ENCODE measurements around the gene PLXNA4.
"Not testable (repeated sequence)": the region's sequence is repeated elsewhere in the genome, so short reads cannot be mapped to it uniquely, and the experiment has no call there.

Gene PLXNA4

DNA sequence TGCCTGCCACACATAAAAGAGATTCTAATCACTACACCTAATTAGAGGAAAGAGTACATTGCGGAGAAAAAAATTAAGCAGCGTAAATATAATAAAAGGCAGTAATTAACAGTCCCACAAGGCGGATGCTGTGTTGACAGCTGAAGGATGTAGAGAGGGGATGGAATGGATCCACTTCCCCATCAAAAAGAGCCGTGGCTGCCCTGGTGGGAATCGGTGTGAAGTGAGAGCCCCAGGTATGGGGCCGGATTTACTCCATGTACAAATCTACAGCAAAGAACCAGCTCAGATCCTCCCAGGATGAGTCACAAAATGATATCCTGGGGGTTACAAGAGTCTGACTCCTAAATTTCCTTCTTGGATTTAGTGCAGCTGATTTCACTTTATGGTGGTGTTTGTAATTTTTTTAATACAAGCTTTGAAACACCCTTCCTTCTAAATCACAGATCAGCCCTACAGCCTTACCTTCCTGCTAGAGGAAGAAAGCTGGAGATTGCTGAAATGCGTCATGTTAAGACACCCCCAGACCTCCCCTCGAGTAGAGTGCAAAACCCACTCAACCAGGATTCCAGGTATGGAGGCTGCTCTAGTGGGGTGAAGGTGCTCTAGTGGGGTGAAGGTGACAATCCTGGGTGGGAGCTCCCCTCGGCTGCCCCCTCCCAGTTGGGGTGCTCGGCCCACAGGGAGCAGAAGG is 398.4 kb downstream of the PLXNA4 start:
- no peak for DNase-seq (ENCODE audit: low spot score)

DNA sequence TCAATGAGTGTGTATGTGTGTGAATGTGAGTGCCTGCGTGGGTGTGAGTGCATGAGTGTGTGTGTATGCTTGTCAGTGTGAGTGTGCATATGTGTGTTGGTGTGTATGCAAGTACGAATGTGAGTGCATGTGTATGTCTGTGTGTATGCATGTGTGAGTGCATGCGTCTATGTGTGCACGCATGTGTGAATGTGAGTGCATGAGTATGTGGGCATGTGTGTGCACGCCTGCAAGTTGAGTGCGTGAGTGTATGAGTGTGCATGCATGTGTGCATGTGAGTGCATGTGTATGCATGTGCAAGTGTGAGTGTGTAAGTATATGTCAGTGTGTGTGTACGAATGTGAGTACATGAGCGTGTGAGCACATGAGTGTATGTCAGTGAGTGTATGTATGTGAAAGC is 399.6 kb downstream of the PLXNA4 start:
- no peak for DNase-seq (ENCODE audit: low spot score)

DNA sequence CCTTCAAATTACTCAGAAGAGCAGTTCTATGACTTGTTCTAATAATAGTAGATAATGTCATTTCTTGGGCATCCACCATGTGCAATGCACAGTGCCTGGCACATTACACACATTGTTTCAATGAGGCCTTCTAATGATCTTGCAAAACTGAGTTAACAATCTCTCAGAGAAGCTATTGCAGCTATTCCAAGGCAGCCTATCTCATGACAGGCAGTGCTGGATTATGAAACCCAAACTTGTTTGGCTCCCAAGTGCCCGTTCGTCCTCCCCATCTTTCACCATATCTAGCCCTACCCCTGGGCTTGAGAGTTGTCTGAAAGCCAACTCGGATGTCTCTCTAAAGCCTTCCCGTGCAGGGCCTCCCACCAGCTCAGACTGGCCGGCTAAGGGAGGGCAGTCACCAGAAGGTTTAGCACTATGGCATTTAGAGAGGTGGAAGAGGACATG is 405.1 kb downstream of the PLXNA4 start:
- DNase-seq (ENCODE audit: low spot score) = no peak

DNA sequence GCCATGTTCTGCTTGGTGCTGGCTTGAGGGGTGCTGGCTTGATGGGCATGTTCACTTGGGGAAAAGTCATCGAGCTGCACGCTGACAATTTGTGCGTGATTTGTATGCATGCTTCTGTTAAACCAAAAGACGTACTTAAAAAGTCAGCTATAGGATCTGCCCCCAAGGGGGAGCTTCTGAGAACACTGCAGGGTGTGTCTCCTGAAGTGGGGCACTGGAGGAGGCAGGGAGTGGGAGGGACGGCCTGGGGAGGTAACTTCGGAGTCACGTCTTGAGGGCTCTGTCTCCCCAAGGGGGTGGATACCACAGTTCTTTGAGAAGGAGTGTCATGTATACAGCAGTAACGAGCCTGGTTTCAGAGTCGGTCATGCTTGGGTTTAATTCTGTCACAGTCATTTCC is 406.5 kb downstream of the PLXNA4 start:
- no peak for DNase-seq (ENCODE audit: low spot score)

DNA sequence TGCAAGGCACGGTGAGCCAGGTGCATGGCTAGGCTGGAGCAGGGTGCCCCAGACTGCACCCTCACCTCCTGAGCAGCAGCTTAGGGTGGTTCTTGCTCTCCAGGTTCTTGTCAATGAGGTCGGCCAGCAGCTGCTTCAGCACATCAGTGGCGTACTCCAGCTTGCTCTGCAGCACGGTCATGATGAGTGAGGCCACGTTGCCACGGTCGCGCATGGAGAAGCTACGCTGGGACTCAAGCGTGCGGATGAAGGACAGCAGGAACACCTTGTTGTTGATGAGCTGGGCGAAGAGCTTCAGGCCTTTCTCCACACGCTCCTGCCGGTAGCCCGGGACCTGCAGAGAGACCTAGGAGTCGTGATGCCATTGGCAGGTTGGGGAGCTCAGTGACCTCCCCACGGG is 408.0 kb downstream of the PLXNA4 start:
- no peak for DNase-seq (ENCODE audit: low spot score)

DNA sequence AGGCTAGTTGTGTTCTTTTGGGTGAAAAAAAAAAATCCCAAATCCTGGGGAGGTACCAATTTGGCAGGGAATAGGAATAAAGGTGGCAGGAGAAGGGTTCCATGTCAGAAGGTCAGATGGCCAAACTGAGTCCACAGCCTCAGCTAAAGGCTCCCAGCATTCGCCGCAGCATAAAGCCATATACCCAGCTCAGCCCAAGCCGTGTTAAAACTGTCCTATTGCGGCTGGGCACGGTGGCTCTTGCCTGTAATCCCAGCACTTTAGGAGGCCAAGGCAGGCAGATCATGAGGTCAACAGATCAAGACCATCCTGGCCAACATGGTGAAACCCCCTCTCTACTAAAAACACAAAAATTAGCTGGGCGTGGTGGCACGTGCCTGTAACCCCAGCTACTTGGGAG is 410.6 kb downstream of the PLXNA4 start:
- not testable (repeated sequence) for DNase-seq (ENCODE audit: low spot score)

DNA sequence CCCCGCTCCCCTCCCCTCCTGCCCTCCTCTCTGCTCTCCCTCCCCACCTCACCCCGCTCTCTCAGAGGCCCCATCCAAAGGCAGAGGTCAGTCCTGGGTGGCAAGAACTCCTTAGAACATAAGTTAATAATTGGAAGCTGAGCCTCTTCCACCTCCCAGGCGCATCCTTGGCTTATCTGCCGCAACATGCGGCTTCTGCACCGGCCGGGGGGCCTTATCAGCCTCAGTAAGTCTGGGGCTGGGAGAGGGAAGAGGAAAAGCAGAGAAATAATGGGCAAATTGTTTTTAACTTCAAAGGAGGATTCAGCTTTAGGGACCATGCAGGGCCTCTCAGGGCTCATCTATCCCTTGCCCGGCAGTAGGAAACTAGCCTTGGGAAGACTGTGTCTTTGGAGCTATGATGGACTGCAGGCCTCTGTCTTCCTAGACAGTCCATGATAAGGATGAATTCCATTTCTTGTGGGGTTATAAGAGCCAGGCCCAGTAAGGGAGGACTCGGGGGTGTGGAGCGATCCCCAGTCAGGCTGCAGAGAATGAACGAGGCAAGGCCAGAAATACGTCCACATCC is 411.6 kb downstream of the PLXNA4 start:
- DNase-seq (ENCODE audit: low spot score) = no peak

DNA sequence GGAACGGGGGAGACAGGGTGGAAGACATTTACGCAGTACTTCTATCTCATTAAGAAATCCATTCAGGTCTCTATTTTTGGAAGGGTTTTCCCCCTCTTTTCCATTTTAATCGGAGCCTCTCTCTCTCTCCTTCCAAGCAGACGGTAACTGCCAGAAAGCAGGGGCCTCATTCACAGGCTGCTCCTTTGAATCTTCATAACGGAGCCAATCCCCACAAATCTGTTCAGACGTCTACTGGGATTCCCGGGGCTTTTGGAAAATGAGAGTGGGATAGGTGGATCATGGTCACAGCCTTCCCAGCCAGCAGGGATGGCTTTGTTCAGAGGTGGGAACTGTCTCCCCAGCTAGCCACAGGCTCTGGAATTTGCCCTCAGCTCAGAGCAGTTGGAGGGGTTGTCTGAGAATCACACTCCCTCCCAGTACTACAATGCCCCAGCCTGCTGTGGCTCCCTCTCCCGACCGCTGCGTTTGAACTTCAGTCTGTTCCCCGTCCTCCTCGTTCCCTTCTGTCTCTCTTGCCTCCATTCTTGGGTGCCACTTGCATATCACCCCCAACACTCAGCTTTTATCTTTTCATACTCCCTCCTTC is 413.6 kb downstream of the PLXNA4 start:
- no peak for DNase-seq (ENCODE audit: low spot score)

DNA sequence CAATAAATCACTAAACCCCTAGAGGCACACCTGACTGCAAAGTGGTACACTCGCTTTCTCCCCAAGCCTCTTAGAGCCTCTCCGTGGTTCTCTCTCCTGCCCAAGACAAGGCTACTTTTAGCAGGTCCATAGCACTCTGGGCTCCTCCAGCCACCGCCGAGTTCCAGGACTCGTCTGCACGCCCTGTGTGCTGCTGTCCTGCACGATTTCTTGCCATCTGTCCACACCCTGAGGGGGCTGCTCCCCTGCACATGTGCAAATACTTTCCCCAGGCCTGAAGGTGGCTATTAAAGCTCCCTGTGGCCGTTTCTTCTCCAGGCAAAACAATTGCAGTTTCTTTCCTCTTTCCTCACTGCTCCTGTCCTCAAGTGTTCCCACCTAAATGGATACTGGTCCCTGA is 414.3 kb downstream of the PLXNA4 start:
- DNase-seq (ENCODE audit: low spot score) = no peak

DNA sequence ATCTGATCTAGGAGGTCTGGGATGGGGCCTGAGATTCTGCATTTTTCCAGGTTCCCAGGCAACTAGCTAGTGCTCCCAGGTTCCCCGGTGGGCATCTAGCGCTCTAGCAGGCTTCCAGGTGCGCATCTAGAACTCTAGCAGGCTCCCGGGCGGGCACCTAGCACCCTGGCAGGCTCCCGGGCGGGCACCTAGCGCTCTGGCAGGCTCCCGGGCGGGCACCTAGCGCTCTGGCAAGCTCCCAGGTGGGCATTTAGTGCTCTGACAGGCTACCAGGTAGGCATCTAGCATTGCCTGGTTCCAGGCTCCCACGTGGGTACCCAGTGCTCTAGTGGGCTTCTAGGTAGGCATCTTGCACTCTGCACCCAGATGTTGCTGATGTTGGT is 414.7 kb downstream of the PLXNA4 start:
- DNase-seq (ENCODE audit: low spot score) = no peak

DNA sequence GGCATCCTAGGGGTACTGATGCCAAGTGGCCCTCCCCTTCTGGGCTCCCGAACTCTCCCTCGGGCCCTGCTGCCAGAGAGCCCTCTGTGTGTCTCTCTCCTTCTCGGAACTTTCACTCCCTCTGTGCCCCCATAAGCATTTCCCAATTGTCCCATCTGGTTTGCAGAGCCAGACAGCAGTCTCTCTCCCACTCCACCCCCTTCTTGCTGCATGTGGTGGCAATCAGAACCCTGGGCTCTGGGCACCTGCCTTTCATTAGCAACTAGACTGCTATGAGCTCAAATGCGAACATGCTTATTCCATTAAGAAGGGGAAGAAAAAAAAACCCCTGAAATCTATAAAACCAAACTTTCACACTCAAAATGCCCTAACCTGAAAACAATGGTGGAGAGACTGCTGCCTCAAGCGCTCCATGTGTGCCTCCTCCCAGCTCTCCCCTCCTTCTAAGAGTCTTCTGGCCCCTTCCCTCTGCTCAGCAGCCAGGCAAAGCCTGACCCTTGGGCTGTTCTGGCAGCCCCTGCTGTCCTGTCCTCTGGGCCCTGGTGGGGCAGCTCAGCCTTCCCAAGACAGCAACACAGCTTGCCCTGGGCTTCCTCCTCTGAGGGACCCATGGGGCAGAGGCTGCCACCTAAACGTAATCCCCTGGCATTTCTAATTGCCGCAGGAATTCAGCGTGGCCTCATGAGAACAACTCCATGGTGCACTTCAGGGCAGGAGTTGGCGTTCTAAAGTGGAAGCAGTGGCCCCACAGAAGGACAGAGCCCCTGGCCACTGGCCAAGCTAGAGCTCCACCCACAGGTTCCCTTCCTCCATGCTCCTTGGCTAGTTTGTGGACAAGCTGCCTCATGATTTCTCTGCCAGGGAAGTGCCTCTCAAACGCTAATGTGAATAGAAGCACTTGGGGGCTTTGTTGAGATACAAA is 415.4 kb downstream of the PLXNA4 start:
- no peak for DNase-seq (ENCODE audit: low spot score)

DNA sequence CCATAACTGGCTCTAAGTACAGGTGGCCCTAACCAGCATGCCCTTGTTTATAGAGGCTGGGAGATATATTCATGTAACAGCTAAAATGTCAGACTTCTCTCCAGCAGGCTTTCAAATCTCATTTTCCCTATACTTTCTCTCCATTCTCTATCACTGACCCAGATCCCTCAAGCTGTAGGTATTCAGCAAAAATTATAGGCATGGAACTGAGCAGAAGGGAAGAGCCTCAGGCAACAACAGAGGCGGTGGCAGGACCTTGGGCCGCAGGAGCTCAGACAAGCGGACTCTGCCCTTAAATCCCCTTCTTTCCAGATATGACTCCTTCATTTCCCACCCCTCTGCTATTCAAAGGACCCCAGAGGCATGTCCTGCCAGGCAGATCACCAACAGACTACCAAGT is 417.4 kb downstream of the PLXNA4 start:
- no peak for DNase-seq (ENCODE audit: low spot score)

DNA sequence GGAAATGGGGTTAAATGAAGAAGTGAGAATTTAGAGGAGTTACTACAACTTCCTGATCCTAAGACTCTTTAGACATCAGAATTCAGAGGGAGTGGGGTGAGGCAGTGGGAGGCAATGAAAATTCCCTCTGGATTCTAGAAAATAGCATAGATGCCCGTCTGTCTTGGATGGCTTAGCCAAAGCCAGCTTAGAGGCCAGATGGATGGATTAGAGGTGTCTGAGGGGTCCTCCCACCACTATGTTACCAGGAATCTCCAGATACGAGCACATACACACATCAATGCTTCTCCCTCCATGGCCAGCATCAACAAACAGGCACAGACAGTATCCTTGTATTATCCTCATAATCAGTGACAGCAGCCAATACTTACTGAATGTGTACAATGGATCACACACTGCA is 418.1 kb downstream of the PLXNA4 start:
- DNase-seq (ENCODE audit: low spot score) = no peak

DNA sequence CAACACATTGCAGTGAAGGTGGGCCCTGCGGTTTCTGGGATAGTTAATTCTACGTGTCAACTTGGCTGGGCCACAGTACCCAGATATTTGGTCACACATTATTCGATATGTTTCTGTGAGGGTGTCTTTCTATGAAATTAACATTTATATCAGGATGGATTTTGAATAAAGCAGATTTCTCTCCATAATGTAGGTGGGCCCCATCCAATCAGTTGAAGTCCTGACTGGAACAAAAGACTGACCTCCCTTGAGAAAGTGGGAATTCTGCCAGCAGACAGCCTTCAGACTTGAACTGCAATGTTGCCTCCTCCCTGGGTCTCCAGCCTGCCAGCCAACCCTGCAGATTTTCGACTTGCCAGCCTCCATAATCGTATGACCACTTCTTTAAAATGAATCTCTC is 420.6 kb downstream of the PLXNA4 start:
- DNase-seq (ENCODE audit: low spot score) = no peak

DNA sequence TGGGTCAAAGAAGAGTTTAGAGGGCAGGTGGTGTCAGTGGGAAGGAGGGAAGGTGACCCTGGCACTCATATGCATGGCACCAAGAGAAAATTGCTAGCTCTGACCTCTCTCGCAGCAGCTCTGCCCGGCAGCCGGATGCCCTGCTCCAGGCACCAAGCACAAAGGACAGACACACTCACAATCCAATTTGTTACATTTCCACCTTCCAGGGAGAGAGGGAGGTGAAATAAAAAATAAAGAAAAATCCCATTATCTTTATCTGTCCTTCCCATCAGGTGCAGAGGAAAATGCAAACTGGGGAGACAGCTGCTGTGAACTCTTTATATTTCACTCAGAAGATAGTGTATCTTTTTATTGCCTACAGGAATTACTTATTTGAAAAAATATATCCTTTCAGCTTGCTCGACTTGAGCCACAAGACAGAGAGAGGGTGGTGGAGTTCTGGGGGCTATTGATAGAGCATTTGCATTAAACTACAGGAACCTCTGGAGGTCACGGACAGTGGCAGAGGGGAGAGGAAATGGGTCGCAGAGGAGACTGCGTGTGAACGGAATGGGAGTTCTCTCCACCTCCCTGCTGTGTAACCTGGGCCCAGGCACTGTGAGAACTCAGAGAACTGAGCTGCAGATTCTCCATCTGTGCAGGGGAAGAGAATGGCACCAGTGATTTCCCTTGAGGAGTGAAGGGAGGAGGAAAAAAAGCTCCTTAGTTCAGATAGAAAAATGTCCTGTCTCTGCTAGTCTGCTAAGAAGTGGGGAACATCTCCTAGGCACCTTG is 421.4 kb downstream of the PLXNA4 start:
- no peak for DNase-seq (ENCODE audit: low spot score)

DNA sequence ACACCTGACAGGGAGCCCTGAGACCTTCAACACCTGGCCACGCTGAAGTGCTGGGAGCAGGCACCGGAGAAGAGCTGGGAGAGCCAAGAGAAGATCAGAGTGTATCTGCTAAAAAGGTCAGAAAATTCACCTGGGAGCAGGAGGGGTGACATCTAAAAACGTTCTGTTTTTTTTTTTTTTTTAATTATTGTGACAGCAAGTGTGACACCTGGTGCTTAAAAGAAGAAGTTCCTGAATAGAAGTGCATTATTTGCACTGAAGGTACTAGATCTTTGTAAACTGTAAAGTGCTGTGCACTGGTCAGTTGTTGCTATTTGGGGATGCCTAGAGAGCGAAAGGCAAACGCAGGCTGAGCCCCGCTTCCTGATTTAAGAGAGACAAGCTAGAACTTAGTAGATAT is 422.0 kb downstream of the PLXNA4 start:
- DNase-seq (ENCODE audit: low spot score) = no peak

DNA sequence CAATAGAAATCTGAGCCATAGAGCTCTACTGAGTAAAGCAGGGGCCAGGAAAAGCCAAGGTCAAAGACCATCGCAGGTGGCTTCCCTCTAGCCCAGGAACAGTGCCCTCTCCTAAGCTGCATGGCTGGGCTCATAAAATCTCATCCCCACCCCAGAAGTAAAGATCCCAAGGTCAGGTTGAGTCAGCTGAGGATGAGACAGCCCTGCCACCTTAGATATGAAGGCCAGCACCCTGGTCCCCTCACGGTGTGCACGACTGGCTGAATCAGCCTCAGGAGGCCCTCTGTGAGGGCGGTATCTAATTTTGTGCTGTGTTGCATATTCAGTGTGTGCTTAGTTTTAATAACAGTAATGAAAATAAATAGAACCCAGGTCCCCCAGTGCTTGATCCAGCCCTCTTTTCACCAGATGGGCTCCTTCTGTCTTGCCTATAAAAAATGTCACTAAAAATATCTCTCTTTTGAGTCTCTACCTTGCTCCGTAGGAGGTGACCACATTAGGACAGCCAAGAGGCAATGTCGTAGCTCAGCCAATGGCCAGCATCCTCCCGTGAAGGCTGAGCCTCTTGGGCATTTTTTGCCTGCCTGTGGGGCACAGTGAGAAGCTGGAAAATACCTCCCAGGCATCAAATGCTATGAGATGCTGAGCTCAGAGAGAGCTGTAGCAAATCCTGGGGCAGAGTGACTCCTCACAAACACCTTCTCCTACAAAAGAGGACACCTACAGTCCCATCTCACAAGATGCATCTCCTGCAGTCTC is 424.0 kb downstream of the PLXNA4 start:
- DNase-seq (ENCODE audit: low spot score) = no peak

DNA sequence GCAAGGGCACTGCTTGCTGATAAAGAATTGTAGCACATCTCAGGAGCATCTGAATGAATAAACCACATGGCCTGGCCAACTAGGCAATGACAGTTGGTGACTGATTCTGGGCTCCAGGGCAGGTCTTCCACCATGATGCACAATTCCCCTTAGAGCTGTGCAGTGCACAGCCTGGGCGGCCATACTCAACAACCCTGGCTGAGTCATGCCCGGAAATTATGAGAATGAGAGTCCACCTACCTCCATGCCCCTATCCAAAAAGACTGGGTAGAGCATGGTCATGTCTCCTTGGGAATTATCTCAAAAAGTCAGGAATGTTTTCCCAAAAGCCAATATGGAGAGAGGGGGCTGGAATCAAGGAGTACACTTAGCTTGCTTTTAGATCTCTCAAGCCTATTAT is 425.6 kb downstream of the PLXNA4 start:
- no peak for DNase-seq (ENCODE audit: low spot score)

DNA sequence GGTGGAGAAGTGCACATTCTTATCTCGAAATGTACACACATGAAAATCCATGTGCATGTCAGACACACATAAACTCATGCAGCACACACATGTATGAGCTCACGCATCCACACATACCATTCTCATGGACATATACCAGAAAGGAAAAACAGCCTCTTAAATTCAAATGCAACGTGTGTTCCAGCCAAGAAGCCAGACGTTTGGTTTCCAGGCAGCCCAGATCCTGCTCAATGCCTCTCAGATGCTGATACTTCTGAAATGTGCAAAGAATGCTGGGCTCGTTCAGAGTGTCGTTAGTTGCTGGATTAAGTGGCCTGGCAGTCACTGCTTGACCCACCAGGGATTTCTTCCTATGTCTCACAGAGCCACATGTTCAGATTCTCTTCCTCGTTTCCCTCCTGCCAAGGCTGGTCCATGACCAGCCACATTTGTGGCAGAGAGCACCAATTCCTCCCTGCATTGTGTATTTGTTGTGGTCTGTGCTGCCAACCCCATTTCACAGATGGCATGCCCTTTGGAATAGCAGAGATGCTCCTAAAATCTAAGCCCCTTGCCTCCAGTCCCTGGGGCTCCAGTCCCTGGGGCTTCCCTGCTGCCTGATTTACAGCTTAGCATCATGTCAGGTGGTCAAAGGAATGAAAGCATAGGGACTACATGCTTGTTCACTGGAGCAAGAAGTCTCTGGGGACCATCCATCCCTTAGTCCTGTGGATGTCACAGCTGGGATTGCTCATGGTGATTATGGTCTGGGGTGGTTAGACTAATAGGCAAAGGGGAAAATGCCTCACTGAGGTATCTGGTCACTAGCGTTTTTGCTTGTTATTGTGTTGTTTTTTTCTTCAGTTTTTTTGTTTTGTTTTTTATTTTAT is 426.6 kb downstream of the PLXNA4 start:
- DNase-seq (ENCODE audit: low spot score) = no peak

DNA sequence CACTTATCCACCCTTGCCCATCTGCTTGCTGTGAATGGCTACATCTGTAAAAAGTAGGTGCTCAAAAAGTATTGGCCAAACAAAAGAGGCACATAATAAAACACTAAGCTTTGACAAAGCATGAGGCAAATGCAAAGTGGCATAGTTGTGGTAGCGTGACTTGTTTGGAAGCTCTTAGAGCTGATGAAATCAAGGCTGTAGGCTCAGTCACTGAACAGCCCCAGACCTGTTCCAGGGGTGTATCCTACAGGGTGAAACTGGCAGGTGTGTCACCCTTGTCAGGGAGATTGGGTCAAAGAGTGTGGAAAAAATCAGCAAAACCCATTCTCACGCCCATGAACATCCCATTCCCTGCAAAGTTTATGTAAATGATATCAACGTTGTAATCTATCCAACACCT is 427.4 kb downstream of the PLXNA4 start:
- DNase-seq (ENCODE audit: low spot score) = no peak
